ENCODE results near the gene SCN2B.

SCN2B gene

DNA sequence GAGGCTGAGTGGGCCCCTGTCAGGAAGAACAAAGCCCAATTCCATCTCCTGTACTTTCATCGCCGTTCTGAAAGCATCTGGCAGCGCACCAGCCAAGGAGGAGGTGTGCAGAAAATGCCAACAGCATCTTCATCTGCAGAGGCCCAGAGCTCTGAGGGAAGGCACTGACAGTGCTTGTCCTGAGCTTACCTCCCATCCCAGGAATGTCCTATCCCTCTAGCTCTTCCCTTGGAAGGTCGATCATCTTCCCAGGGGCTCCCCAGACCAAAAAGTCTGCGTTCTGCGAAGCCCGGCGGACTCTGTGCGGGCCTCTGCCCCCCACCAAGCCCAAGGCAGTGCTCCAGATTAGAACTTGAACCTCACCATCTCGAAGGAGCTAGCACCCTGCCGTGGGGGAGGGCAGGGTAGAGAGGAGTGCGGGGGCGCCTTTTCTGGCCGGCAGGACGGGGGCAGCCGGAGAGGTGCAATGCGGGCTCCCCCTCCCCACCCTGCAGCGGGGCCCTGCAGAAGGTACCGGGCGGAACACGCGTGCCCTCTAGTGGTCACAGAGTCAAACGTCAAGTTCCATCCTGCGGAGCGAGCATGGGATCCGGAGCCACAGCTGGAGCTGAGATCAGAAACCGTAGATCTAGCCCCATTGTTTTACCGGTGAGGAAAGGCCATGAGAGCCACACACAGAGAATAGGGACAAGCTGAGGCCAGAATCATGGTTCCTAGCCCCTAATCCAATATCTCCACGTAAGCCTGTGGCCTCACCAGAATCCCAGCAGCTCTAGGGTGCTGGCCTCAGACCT is 5.0 kb downstream of the SCN2B start:
- no peak for FAIRE-seq

DNA sequence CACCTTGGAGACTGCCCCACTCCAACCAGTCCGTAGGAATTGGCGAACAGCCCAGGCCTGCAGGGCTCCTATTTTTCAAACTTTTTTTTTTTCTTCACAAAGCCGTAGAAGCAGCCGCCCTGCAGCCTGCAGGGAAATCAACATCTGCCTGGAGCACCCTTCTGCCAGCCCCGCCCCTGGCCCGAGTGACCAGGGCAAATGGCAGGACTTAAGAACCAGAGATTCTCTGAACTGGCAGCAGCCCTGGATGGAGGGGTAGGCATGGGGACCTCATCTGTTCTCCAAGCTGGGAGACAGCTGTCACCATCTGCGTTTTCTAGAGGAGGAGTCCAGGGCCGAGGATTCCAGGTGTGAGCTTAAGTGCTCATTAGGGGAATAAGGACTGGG is 5.6 kb downstream of the SCN2B start:
- FAIRE-seq, result no peak

DNA sequence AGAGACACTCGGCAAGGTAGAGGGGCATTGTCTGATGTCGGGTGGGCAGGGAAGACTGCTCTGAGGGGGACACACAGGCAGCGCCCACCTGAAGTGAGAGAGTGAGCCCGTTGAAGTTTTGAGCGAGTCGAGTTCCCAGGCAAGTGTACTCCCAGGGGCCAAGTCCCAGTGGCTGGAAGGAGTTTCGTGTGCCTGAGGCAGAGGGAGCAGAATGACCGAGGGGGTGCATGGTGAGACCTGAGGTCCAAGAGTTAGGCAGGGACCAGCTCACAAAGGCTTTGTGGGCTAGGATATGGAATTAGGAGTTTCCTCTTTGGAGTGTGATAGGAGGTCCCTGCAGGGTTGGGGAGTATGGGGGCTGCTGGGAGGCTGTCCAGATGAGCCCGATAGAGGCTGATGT is 6.2 kb downstream of the SCN2B start:
- no peak for FAIRE-seq

DNA sequence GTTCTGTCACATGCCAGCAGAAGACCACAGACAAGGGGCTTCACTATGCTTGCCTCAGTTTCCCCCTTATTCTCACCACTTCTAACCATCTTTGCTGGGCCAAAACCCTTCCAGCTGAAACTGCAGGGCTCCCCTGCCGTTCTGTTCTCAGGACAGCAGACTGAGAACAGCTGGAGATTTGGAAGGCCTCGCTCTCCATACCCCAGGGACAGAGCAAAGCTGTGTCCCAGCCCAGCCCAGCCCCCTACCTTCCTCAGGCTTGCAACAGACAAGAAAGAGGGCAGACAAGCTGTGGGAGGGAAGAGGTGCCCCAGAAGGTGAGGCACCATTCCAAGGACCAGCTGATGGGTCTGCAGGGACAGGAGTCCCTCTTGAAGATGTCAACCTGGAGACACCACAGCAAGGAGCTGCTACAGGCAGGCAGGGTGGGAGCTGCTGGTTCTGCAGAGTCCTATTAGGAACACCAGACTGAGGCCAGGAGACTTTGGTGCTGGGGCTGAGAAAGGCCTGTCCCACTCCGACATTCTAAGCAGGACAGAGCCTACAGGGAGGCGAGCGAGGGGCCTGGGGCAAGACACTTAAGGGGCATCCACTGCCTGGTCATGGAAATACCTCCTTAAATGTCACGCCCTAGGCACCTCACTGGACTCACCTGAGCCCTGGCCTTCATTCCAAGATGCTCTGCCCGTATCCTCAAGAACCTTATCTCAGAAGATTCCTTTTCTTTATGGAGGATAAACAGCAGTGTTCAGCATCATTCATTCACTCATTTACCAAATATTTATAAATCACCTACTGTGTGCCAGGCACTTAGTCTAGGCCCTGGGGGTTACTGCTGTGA is 6.9 kb downstream of the SCN2B start:
- no peak for FAIRE-seq

DNA sequence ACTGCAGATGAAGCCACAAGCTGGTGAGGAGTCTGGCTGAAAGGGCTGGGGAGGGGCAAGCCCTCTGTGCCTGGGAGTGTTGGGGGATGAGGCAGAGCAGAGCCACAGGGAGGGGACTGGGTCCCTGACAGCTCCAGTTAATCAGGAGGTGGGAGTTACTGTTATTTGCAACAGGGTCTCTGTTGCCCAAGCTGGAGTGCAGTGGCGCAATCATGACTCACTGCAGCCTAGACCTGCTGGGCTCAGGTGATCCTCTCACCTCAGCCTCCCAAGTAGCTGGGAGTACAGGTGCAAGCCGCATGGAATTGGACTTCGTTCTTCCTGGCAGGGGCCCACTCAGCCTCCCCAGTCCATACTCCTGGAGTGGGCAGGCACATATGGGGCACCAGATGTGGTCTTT is 7.7 kb downstream of the SCN2B start:
- FAIRE-seq, result no peak

DNA sequence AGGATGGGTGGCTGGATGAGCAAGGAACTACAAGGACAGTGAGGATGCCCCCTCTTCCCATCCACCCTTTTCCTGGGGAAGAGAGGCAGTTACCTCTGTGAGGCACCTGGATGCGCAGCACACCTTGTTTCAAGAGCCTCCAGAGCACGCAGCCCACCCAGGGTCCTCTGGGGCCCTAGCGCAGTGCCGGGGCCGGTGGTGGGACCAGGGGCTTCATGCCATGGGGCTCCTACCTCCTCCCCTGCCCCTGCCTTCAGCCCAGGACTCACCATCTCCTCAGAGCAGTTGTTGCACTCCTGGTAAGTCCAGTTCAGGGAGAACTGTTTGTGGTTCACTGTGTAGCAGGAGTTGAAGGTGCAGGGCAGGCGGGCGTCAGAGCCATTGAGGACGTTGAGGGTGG is 8.1 kb downstream of the SCN2B start:
- FAIRE-seq, result no peak

DNA sequence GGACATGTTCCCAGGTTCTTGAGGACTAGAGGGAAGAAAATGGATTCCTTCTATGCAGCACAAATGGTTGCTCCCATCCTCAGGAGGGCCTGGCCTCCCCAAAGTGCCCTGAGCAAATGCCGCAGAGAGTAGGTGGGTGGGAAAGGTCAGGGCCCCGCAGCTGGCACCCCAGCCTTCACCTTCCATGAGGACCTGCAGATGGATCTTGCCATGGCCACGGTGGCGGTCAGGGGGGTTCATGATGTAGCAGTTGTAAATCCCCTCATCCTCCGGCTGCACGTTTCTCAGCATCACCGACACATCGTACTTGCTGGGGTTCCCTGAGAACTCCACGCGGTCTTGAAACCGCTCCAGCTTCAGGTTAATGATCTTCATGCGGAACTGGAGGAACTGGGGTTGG is 8.5 kb downstream of the SCN2B start:
- no peak for FAIRE-seq

DNA sequence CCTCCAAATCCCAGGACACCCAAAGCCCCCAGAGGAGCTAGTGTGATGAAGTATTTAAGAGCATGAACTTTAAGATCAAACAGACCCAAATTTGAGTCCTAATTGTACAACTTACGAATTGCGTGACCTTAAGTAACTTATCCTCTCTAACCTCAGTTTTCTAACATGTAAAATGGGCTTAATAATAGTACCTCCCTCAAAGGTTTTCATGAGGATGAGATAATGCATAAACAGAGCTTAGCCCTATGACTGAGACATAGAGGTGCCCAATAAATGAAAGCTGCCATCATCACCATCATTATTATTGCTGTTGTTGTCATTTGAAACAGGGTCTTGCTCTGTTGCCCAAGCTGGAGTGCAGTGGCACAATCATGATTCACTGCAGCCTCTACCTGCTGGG is 9.2 kb downstream of the SCN2B start:
- no peak for FAIRE-seq

DNA sequence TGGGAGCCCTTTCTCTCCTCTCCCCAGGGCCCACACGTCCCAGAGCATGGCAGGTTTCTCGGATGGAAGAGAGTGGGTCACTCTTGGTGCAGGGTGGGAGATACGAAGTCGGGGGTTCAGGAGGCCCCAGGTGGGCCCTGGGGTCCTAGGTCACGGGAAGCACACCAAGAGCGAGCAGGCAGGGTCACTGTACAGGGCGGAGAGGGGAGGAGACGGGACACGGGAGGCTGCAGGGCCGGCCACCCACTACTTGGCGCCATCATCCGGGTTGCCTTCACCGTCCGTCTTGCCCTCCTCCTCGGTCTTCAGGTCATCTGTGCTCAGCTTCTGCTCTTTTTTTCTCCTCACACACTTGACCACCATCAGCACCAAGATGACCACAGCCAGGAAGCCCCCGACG is 9.8 kb downstream of the SCN2B start:
- FAIRE-seq, result no peak

DNA sequence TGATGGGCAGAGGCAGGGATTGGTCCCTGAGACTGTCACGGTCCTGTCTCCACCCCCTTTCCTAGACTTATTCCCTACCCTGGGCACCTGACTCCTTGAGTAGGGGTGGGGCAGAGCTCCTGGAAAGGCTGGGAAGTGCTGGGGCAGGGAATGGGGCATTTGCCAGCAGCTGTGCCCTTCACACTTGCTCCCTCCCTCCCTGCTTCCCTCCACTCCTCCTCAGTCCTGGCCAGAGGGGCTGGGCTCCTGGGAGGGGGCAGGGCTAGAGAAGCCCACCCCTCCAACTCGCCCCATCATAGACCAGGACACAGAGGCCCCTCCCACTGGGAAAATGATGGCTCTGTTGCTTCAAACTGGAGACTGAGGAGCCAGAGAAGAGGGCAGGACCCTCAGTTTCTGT is 11.6 kb downstream of the SCN2B start:
- FAIRE-seq, result no peak

DNA sequence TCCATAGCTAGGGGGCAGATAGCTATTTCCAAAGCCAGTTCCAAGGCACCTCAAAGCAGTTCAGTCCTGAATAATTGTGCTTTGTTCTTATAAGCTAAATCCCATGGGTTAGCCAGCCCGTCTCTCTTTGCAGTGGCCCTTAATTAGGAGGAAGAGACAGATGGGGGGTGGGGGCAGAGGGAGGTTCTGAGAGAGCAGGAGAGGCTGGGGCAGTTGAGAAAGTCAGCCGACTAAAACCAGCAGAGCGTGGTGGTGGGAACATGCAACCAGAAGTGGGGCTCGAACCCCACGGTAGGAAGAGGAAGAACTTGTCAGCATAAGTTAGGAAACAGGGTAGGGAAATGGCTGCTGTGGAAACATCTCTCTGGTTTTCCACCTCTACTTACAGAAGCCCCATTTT is 12.9 kb downstream of the SCN2B start:
- FAIRE-seq, result no peak

DNA sequence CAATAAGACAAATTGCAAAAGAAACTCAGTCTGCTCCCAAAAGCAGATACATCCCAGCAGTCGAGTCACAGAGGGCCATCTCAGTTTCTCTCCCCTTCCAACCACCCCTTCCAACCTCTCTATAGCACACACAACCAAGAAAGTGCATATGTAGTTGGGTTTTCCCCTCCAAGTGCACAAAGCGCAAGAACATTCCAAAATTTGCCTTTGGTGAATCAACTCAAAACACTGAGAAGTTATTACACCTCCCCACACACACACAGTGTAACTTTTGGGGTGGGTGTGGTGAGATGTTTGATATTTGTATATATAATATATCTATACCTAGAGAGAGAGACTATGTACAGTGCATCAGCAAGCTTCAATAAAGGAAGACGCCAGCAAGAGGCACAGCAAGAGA is 13.6 kb downstream of the SCN2B start:
- no peak for FAIRE-seq

DNA sequence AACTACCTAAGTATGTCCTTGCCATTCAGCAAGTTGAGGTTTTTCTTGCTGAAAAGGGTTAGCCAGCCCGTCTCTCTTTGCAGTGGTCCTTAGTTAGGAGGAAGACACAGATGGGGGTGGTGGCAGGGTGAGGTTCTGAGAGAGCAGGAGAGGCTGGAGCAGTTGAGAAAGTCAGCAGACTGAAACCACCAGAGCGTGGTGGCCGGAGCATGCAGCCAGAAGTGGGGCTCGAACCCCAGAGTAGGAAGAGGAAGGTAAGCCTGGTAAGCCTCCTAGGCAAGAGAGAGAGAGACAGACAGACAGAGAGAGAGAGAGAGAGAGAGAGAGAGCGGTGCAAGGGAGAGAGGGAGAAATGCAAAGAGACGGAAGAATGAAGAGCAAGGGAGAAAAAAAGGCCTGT is 14.7 kb downstream of the SCN2B start:
- FAIRE-seq, result no peak

DNA sequence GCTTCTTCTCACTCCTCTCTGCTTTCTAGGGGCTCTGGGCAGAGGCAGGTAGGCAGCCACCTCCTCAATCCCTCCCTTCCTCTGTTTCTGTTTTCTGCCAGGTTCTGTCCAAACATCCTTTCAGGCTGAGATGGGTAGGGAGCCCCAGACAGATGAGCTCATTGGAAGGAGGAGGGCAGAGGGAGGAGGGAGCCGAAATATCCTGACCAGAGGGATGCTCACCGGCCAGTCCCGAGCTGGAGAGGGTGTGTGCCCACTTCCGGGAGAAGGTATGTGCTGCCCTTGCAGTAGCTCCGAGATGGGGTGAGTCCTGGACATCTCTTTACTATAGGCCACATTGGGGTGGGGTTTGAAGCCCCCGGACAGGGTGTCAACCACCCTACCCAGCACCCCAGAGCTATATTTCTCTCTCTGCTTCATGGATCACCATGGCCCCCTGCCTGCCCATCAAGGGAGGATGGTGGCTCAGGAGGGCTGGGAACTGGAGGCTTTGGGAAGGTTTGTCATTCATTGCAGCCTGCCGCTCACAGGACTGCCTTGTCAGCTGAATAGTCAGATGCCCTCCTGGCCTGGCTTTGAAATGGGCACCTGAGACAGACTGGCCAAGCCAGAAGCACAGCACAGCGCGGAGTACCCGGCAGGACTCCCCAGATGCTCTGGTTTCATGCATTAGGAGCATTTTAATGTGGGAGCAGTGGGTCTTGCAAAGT is 19.1 kb downstream of the SCN2B start:
- FAIRE-seq, result no peak

DNA sequence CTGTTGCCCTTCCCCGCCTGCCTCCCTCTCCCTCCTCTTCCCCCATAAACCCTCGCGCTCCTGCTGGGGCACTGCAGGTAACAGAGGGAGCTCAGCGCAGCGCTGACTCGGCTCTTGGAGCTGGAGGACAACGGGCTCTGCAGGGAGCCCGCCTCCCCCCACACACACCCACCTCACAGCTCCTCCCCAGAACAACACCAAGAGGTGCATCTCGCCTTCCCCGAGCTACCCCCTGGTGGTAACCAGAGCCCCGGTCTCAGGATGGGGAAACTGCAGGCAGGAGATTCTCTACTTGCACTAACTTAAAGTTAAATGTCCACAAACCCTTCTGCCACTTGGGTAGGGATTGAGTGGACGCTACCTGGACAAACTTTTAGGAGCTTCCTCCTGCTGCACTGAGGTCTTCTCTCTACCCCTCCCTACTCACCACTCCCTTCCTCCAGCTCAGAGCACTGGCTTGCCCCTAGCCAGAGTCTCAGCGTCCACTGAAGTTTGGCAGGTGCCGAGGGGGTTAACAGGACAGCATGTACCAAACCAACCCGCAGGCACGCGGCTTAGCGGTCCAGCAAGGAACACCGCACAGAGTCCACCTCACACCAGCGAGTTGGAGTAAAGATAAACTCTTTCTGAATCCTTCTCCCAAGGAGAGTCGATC is 19.8 kb downstream of the SCN2B start:
- no peak for FAIRE-seq

DNA sequence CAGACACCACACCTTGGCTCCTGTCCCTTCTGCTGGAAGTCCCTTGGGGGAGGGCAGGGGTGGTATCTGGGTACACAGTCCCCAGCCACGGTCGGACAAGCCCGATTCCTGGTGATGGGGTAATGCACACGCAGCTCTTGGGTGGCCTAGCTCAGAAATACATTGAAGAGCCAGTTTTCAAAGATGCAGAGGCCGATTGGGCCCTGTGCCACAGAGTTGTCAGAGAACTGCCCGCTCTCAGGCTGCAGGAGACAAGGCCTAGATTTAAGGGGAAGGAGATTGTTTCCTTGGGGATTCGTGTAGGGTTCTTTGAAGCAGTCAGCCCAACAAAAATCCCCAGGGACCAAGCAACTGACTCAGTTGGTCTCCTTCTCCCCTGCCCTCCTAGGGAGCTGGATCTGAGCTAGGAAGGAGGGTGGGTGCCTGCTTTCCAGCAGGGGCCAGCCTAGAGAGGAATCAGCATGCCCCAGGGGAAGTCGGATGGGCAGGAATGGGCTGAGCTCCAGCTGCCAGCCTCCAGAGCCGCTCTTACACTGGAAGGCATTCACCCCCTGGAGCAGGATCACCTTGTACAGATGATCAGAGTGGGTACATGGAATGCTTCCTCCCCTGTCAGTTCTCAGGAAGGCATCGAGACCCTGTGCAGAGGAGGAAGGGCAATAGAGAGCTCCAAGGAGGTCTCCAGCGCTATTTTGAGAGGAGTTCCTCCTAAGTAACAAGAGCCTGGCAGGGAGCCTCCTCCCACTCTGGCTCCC is 20.5 kb downstream of the SCN2B start:
- no peak for FAIRE-seq

DNA sequence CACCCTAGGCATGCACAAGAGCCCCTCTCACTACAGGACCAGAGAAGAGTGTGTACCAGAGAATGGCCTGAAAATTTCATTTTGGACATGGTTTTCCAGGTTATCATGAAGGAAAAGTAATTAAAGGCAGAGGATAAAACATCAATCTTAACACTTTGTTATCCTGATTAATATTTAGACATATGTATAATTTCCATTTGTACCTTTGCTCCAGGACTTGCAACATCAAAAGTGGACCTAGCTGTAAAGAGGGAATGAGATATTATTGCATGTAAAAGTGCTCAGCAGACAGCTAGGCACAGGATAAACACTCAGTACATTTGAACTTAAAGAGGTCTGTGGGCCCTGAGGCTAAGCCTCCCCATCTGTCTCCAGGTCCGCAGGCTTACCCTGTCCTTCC is 21.8 kb downstream of the SCN2B start:
- no peak for FAIRE-seq

DNA sequence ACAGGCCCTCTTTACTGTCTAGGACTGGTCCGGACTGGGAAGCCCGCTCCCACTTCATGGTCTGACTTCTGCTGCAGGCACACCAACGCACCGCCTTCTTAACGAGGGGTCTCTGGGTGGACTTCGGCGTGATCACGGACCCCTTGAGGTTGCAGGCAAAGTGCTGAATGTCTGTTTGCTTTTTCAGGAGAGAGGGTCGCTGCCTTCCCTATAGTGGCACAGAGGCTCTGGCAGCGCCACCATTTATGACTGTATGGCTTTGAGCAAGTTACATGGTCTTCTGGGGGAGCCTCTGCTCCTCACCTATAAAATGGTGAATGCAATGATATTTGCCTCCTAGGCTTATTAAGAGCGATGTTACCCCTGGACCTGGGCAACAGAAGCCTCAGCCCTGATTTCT is 22.5 kb downstream of the SCN2B start:
- no peak for FAIRE-seq

DNA sequence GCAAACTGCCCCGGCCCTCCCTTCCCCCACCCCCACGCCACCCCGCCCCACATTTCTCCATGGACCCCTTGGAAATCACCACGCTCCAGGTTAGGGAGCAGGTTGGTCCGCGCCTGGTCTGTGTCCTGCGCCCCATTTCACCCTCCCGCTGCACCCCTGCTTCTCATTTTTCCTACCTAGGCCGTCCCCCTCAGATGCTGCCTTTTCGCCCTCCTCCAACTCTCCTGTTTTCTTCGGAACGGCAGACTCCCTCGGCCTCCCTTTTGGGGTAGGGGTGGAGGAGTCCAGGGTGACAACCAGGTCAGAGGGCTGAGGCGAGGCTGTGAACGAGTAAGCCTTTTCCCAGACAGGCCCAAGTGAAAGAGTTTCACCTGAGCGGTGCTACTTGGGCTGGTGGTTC is 22.9 kb downstream of the SCN2B start:
- FAIRE-seq, result no peak

DNA sequence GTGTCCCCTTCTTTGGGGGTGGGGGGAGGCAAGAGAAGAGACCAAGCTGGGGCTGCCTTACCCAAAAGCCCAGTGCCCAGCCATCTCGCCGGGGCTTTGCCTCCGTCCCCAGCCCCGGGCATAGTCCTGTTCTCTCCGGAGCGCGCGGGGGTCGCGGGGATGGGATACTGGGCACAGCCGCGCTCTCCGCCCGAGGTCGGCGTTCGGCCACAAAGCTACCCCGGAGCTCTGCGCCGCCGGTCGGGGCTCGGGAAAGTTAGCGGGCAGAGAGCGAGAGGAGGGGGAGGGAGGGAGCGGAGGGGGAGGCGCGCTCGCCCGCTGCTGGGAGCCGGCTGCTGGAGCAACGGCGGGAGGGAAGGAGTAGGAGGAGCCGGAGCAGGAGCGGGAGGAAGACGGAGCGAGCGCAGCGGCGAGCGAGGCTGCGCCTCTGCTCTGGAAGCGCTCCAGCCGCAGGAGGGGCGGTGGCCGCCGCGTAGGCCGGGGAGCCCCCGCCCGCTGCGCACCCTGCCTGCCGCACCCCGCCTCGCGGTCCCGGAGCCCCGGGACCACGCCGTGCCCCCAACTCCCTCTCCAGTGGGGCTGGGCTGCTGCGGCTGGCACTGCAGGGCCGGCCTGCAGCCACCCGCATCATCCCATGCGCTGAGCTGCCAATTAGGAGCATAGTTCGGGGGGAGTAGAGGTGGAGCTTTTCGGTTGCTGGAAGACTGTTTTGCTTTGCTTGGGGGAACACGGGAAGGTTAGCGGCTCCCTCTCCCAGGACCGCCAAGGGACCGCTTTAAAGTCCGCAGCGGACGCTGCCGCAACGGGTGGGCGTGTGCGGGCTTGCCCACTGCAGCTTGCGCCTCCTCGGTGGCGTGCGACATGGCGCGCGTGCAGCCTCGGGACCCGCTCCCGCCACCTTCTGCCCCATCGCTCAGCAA is 23.6 kb downstream of the SCN2B start, which contains the start of gene SCN4B:
Gene SCN4B, minus strand, starts transcription at position 272 of the 920 bp plus-strand sequence. Its CDS starts 150 bp downstream, at position 122.
- no peak for FAIRE-seq

DNA sequence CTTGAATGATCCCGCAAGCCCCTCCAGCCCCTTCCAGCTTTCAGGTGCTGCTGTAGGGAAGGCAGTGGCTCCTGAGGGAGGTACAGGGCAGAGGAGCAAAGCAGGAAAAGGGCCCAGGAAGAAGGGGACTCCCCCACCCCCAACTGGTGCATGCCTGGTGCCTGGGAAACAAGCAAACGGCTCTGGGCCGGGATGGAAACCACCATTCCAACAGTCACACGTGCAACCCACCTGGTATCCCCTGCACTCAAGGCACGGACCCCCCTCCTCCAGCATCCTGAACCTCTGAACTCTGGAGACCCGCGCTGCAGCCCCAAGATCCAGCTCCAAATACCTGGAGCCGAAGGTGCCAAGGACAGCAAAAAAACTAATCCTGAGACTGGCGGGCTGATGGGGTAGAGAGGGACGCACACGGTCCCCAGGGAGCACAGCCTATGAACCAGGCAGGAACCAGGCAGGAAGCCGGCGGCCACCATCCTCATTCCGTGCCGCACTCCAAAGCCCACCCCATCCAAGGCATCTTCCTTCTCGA is 24.4 kb downstream of the SCN2B start:
- FAIRE-seq, result no peak
